GM12875 (cell line): ENCODE measurements around the gene PDGFB.

ENCODE experiments used
- H3K4me3 ChIP-seq: one replicate; pipeline ENCODE4 v1.5.1; 2011; ENCODE audit warnings: low read depth, low read length, control low read depth
- TF ChIP-seq, protein P1 (sequence below): IDR thresholded peaks from 2 replicates; pipeline ENCODE4 v1.5.1; 2011; ENCODE audit warnings: low read depth, mild to moderate bottlenecking, control low read depth, inconsistent platforms, low read length, moderate library complexity, borderline replicate concordance; ENCODE audit not compliant: insufficient read depth

PDGFB gene

DNA sequence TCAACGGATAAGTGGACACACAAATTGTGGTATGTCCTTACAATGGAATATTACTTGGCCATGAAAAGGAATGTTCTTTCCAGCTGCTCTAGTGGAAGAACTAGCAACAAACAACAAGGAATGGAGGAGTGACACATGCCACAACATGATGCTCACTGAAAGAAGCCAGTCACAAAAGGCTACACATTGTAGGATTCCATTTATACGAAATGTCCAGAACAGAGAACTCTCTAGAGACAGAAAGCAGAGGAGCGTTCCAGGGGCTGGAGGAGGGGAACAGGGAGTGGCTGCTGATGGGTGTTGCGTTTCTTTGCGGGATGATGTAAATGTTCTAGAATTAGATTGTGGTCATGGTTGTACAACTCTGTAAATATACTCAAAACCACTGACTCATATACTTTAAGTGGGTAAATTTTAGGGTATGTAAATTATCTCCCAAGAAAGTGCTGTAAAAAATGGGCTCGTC, 32.4 kb upstream of the PDGFB start:
- H3K4me3 ChIP-seq, result no peak overlapping the region
- TF ChIP-seq, protein P1, sequence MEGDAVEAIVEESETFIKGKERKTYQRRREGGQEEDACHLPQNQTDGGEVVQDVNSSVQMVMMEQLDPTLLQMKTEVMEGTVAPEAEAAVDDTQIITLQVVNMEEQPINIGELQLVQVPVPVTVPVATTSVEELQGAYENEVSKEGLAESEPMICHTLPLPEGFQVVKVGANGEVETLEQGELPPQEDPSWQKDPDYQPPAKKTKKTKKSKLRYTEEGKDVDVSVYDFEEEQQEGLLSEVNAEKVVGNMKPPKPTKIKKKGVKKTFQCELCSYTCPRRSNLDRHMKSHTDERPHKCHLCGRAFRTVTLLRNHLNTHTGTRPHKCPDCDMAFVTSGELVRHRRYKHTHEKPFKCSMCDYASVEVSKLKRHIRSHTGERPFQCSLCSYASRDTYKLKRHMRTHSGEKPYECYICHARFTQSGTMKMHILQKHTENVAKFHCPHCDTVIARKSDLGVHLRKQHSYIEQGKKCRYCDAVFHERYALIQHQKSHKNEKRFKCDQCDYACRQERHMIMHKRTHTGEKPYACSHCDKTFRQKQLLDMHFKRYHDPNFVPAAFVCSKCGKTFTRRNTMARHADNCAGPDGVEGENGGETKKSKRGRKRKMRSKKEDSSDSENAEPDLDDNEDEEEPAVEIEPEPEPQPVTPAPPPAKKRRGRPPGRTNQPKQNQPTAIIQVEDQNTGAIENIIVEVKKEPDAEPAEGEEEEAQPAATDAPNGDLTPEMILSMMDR, result no peak

DNA sequence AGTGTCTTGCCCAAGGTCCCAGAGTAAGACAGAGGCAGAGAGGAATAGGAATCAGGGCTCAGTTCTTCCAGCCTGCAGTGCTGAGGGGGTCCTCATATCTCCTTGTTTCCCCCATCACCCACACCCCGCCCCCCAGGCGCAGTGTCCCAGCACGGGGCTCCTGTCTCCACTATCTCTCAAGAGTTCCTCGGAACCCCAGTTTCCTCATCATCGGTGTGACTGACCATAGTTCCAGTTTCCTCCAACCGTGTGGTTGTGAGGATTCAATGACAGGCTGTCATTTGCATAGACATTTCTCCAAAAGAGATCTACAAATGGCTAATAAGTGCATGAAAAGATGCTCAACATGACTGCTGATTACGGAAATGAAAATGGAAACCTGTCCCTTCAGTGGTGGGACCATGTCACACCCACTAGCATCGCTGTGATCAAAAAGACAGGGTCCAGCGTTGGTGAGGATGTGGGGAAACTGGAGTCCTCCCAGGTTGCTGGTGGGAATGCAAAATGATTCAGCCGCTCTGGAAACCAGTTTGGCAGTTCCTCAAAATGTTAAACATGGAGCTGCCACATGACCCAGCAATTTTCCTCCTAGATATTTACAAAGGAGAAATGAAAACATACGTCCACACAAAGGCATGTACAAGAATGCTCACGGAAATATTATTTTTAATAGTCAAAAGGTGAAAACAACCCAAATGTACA, 31.8 kb upstream of the PDGFB start:
- TF ChIP-seq, protein P1, result no peak
- H3K4me3 ChIP-seq, result no peak overlapping the region

DNA sequence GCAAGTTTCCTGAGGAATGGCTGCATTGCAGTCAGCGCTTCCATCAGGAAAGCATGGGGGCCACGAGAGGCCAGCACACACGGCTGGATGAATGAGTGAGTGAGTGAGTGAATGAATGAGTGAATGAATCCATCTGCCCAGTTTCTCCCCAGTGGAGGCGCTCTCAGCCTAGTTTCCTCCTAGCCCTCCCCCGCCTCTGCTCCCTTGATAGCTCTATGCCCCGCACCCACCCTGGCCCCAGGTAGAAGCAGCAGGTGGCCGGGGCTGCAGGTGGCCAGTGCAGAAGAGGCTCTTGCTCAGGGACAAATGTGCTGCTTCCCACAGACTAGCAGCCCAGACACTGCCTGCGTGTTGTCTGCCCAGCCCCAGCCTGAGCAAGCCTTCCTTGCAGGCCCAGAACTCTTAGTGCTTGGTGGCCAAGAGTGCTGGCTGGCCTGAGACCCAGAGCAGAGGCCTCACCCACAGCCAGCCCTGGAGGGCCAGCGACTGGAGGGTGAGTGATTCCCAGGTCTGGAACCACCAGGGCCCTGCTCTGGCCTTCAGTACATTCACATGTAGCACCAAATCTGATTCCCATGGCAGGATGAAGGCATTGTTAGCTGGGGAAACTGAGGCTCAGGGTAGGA, 31.1 kb upstream of the PDGFB start:
- TF ChIP-seq, protein P1, result no peak
- no peak overlapping the region for H3K4me3 ChIP-seq

DNA sequence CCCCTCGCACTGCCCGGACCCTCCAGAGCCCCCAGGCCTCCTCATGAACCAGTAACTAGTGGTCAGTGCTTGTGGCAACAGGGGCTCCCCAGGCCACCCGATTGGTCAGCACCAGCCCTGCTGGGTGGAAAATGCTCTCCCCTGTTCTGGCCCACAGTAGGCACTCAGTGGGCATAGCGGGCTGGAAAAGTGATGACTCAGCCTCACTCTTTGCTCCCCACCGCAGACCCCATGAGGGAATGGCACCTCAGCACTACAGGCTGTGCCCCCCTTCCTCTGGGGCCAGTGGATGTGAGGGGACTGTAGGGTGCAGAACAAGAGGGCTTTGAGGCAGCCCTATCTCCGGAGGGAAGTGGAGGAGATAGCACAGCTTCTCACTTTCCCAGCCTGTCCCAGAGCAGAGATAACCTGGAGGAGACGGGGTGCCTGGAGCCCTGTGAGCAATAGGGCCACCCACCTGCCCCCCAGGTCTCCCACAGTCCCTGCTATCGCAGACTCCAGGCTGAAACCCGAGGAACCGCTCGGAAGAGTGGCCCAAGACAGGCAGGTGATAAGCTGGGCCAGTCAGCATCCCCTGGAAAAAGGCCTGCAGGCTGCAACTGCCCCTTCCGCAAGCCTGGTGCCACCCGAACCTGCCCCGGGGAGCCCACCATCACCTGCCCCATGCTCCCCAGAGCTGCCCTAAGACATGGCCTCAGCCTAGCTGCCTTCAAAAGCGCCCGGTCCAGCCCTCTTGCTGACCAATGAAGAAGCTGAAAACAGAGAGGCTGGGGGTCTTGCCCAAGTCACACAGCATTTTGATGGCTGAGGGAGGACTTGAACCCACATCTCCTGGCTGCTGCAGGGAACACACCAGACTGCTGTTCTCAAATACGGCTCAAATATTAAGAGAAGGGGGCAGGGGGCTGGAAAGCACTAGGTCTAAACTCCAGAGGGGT, 29.4 kb upstream of the PDGFB start:
- no peak overlapping the region for H3K4me3 ChIP-seq
- TF ChIP-seq, protein P1, result no peak

DNA sequence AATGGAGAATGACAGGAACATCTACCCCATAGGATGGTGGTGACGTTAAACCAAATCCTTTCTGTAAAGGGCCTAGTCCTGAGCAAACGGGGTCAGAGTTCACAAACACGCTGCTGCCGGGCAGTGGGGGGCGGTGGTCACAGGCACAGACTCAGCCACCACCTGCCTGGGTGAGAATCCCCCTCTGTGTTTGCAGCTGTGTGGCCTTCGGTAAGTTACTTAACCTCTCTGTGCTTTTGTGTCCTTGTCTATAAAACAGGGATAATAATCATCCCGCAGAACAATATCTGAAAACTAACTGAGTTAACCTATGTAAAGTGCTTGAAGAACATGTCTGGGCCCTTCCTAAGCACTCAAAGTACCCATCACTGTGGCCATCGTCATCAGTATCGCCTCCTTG, 26.0 kb upstream of the PDGFB start:
- H3K4me3 ChIP-seq, result no peak overlapping the region
- TF ChIP-seq, protein P1, result no peak

DNA sequence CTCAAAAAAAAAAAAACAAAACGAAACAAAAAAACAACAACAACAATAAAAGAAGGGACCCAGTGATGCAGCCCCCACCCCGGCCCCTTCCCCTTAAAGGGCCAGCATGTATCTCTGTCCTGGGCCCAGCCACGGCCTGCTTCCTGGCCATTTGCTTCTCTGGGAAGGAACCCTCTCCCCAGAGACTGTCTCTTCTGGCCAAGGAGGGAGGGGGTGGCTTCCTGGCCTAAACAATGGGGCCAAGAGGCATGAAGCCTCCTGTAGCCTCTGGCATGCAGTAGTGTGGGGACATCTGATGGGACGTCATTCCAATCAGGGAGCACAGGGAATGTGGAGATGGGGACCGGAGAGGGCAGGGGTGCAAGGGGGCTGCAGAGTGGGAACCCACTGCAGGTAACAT, 25.5 kb upstream of the PDGFB start:
- TF ChIP-seq, protein P1, result no peak
- H3K4me3 ChIP-seq, result no peak overlapping the region
